ENCODE measurements around the gene PER3. TPM values are rescaled to one million over a fixed set of nuclear protein-coding genes. Genes with fewer than 3 reads are reported as not detected.

PER3 gene
- total RNA-seq, 6 experiments from 2014 or later: 8.7 to 26.2 (median 13.5) TPM

- H3K4me3 ChIP-seq: no peak overlapping the region
- TF ChIP-seq CTCF (IDR thresholded peaks at IDR 0.05) (no peak), POLR2A (IDR thresholded peaks at IDR 0.05) (no peak)
Measured at GRCh38 chr1:7745783-7746182, 38.3 kb upstream of the PER3 start.

DNA sequence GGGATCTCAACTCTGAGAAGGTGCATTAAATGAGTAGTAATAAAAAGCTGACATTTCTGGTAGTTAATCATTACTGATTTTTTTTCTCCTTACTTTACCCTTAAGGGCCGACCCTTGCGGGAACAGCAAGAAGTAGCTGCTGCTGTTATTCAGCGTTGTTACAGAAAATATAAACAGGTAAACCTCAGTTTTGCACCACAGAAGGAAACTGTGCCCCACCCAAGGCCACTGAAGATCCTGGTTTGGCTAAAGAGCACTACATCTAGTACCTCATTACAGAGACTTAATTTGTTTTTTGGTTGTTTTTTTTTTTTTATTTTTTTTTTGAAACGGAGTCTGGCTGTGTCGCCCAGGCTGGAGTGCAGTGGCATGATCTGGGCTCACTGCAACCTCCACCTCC lies 36.5 kb upstream of the PER3 start:
- no peak for TF ChIP-seq CTCF (IDR thresholded peaks at IDR 0.05)
- TF ChIP-seq POLR2A (IDR thresholded peaks at IDR 0.05): no peak
- intact Hi-C loops (cut with DNase I): no loop called here
- Histone ChIP-seq H3K27ac (no peak overlapping the region), H3K4me3 (no peak overlapping the region), H3K4me1 (no peaks in the 10 kb centered on the region), H3K27me3 (no peaks in the 10 kb centered on the region), H3K9me3 (no peaks in the 10 kb centered on the region), H3K36me3 (no peaks in the 10 kb centered on the region)
- no peak for ATAC-seq
- no peak for DNase-seq
- WGBS (ENCODE audit: insufficient coverage, low coverage, low lambda C conversion rate, missing lambda C conversion rate): 71% methylated on average over 4 of the region's 5 CpGs

More at GRCh38 chr1:7745783-7746182, 38.3 kb upstream of the PER3 start:
- Histone ChIP-seq H3K27me3 (no peaks in the 10 kb centered on the region), H3K36me3 (no peaks in the 10 kb centered on the region), H3K27ac (no peak overlapping the region), H3K4me1 (no peaks in the 10 kb centered on the region), H3K9me3 (no peaks in the 10 kb centered on the region)
- DNase-seq (no peak), ATAC-seq (no peak)
- WGBS (ENCODE audit: insufficient coverage, low coverage, low lambda C conversion rate, missing lambda C conversion rate): 84% methylated on average over 10 of the region's 10 CpGs
- intact Hi-C loops (cut with DNase I): no loop called here

DNA sequence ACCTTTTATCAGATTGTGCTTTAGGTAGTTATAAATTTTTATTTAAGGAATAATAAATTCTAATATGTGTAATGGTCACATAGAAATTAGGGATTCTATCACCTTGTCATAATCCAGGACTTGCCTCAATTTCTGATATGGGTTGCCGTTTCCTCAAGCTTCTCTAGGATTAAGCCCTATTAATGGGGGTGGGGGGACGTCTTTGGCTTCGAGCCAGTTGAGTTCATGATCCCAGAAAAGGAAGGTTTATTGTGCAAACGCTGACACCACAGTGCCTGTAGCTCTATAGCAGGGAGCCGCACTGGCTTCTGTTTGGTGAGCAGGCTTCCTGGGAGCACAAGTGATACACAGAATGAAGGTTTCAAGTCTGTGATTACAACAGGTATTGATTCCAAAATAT lies 35.0 kb upstream of the PER3 start:
- H3K9me3 ChIP-seq: no peaks in the 10 kb centered on the region
- H3K36me3 ChIP-seq: no peaks in the 10 kb centered on the region
- no peaks in the 10 kb centered on the region for H3K27me3 ChIP-seq
- 48% methylated on average over 5 of the region's 5 CpGs for WGBS (ENCODE audit: insufficient coverage, low coverage, low lambda C conversion rate, missing lambda C conversion rate)
- intact Hi-C loops (cut with DNase I): no loop called here
- no peak for TF ChIP-seq CTCF (IDR thresholded peaks at IDR 0.05)
- no peaks in the 10 kb centered on the region for H3K4me1 ChIP-seq
- ATAC-seq: no peak
- no peak for DNase-seq
- no peak overlapping the region for H3K27ac ChIP-seq
- no peak overlapping the region for H3K4me3 ChIP-seq

- no peaks in the 10 kb centered on the region for H3K9me3 ChIP-seq
- no peak overlapping the region for H3K4me3 ChIP-seq
- no peak for ATAC-seq
- TF ChIP-seq POLR2A (IDR thresholded peaks at IDR 0.05): no peak
- no peak for TF ChIP-seq CTCF (IDR thresholded peaks at IDR 0.05)
- H3K4me1 ChIP-seq: no peaks in the 10 kb centered on the region
- no peak overlapping the region for H3K27ac ChIP-seq
- no peaks in the 10 kb centered on the region for H3K27me3 ChIP-seq
- no peaks in the 10 kb centered on the region for H3K36me3 ChIP-seq
- no peak for DNase-seq
- intact Hi-C loops (cut with DNase I): loop anchor here (5.0 kb wide), 1 partner anchor 84 kb away; no protein-coding TSS in a partner anchor
- WGBS (ENCODE audit: insufficient coverage, low coverage, low lambda C conversion rate, missing lambda C conversion rate): 76% methylated on average over 11 of the region's 11 CpGs
Measured at GRCh38 chr1:7751174-7751573, 32.9 kb upstream of the PER3 start.

All from right lobe of liver (tissue), 6 donors.